ENCODE data around the gene MYL5. TPM values are rescaled to one million over a fixed set of nuclear protein-coding genes. Genes with fewer than 3 reads are reported as not detected.
"Not testable (repeated sequence)": the region's sequence is repeated elsewhere in the genome, so short reads cannot be mapped to it uniquely, and the experiment has no call there.

Gene MYL5
- total RNA-seq, 4 donors from 2014 or later = 20.3 to 199 (median 33.4) TPM

- in situ Hi-C loops (cut with MboI; ENCODE audit: low pct_ligation_motif_present in 1 of 4, low pct_unique_long_range_greater_than_20kb in 1 of 4, low sequenced_read_pairs in 3 of 4) (no loop called here), intact Hi-C loops (cut with DNase I; ENCODE audit: low total_unique reads) (no loop called here)
- no peaks in the 10 kb centered on the region for H3K36me3 ChIP-seq
- no peaks in the 10 kb centered on the region for H3K9me3 ChIP-seq
- H3K4me1 ChIP-seq = peaks cover 7 to 19% (median 17%) of the 10 kb centered on the region in 4 donors
- TF ChIP-seq POLR2A (IDR thresholded peaks at IDR 0.05) (no peak), CTCF (IDR thresholded peaks at IDR 0.05) (no peak), POLR2AphosphoS5 (IDR thresholded peaks at IDR 0.05) (no peak), EP300 (IDR thresholded peaks at IDR 0.05; ENCODE audit: low read depth) (no peak)
- no peak overlapping the region for H3K27ac ChIP-seq
- DNase-seq = no peak
- WGBS, 2 donors (ENCODE audit: low coverage in 1 of 2) = 82% methylated on average over 32 of the region's 32 CpGs; no CpG with 5 or more reads in 1 of the 2 donors
- no peaks in the 10 kb centered on the region for H3K27me3 ChIP-seq
- H3K4me3 ChIP-seq = no peak overlapping the region
These were observed 18.6 kb downstream of the MYL5 start for GRCh38 chr4:692771-693554.

GRCh38 chr4:694341-694940 lies 20.1 kb downstream of the MYL5 start:
- DNase-seq; intact Hi-C loops (cut with DNase I; ENCODE audit: low total_unique reads): not testable (repeated sequence)

GRCh38 chr4:699816-700580 lies 25.7 kb downstream of the MYL5 start:
- H3K27ac ChIP-seq = peak overlapping the region; percentile 26 to 66 (median 38)
- 80 to 84% methylated on average over 5 to 27 of the region's 27 CpGs for WGBS, 2 donors (ENCODE audit: low coverage in 1 of 2)

More at GRCh38 chr4:694341-694940, 20.1 kb downstream of the MYL5 start:
- H3K9me3 ChIP-seq; H3K27me3 ChIP-seq; in situ Hi-C loops (cut with MboI; ENCODE audit: low pct_ligation_motif_present in 1 of 4, low pct_unique_long_range_greater_than_20kb in 1 of 4, low sequenced_read_pairs in 3 of 4); H3K27ac ChIP-seq; H3K36me3 ChIP-seq; H3K4me1 ChIP-seq; H3K4me3 ChIP-seq: not testable (repeated sequence)
- 74 to 86% methylated on average over 4 to 12 of the region's 12 CpGs for WGBS, 2 donors (ENCODE audit: low coverage in 1 of 2)

GRCh38 chr4:700587-701264 lies 26.4 kb downstream of the MYL5 start:
- in situ Hi-C loops (cut with MboI; ENCODE audit: low pct_ligation_motif_present in 1 of 4, low pct_unique_long_range_greater_than_20kb in 1 of 4, low sequenced_read_pairs in 3 of 4) = no loop called here
- Histone ChIP-seq H3K27me3 (no peaks in the 10 kb centered on the region), H3K36me3 (no peaks in the 10 kb centered on the region), H3K27ac (no peak overlapping the region), H3K4me3 (no peak overlapping the region), H3K4me1 (peaks cover 0 to 6% (median 5%) of the 10 kb centered on the region in 4 donors), H3K9me3 (no peaks in the 10 kb centered on the region)
- intact Hi-C loops (cut with DNase I; ENCODE audit: low total_unique reads) = no loop called here
- TF ChIP-seq EP300 (IDR thresholded peaks at IDR 0.05; ENCODE audit: low read depth) = no peak
- no peak for TF ChIP-seq CTCF (IDR thresholded peaks at IDR 0.05)
- TF ChIP-seq POLR2A (IDR thresholded peaks at IDR 0.05) = no peak
- no peak for TF ChIP-seq POLR2AphosphoS5 (IDR thresholded peaks at IDR 0.05)
- DNase-seq = no peak
- WGBS, 2 donors (ENCODE audit: low coverage in 1 of 2) = 71% methylated on average over 16 of the region's 16 CpGs; no CpG with 5 or more reads in 1 of the 2 donors

More at GRCh38 chr4:699816-700580, 25.7 kb downstream of the MYL5 start:
- in situ Hi-C loops (cut with MboI; ENCODE audit: low pct_ligation_motif_present in 1 of 4, low pct_unique_long_range_greater_than_20kb in 1 of 4, low sequenced_read_pairs in 3 of 4) (no loop called here), intact Hi-C loops (cut with DNase I; ENCODE audit: low total_unique reads) (no loop called here)
- no peak for TF ChIP-seq CTCF (IDR thresholded peaks at IDR 0.05)
- TF ChIP-seq POLR2A (IDR thresholded peaks at IDR 0.05) = no peak
- no peak for TF ChIP-seq POLR2AphosphoS5 (IDR thresholded peaks at IDR 0.05)
- TF ChIP-seq EP300 (IDR thresholded peaks at IDR 0.05; ENCODE audit: low read depth) = no peak
- peaks cover 0 to 3% (median 2%) of the 10 kb centered on the region in 4 donors for H3K4me1 ChIP-seq
- no peaks in the 10 kb centered on the region for H3K36me3 ChIP-seq
- no peak overlapping the region for H3K4me3 ChIP-seq
- H3K27me3 ChIP-seq = no peaks in the 10 kb centered on the region
- DNase-seq = no peak
- H3K9me3 ChIP-seq = no peaks in the 10 kb centered on the region
